ENCODE measurements around the gene ARL6IP4.

DNA sequence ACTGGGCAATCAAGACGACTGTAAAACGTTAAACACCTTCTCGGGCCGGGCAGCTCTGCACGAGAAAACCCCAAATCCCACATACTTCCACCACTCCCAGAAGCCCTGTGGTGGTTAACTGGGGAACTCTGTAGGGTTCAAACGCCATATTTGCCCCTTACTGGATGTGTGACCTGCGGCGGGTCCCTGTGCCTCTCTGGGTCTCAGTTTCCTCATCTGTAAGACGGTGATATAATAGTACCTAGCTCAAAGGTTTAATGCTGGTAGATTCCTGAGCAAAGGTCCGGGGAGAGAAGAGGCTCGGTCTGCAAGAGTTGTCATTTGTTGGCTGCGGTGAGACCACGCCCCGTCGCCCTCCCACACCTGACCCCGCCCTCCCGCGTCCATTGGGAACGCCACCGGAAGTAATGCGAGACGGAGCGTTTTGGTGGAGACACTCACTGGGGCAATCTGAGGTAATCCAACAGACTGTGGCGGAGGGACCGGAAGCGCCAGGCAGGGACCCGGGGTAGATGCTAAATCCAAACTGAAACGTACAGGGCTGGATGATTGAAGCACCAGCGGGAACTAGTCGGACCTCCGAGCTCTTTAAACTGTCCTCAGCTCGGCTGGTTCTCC is 6.1 kb upstream of the ARL6IP4 start:
- no peak for TF ChIP-seq POLR2A (IDR thresholded peaks at IDR 0.05)
- TF ChIP-seq, protein P1, sequence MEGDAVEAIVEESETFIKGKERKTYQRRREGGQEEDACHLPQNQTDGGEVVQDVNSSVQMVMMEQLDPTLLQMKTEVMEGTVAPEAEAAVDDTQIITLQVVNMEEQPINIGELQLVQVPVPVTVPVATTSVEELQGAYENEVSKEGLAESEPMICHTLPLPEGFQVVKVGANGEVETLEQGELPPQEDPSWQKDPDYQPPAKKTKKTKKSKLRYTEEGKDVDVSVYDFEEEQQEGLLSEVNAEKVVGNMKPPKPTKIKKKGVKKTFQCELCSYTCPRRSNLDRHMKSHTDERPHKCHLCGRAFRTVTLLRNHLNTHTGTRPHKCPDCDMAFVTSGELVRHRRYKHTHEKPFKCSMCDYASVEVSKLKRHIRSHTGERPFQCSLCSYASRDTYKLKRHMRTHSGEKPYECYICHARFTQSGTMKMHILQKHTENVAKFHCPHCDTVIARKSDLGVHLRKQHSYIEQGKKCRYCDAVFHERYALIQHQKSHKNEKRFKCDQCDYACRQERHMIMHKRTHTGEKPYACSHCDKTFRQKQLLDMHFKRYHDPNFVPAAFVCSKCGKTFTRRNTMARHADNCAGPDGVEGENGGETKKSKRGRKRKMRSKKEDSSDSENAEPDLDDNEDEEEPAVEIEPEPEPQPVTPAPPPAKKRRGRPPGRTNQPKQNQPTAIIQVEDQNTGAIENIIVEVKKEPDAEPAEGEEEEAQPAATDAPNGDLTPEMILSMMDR (IDR thresholded peaks at IDR 0.05) = no peak

Data from lower leg skin (tissue), 3 donors.